K562 (cell line): ENCODE results near the gene KLKB1. TPM values are rescaled to one million over a fixed set of nuclear protein-coding genes. Genes with fewer than 3 reads are reported as not detected.

ENCODE experiments used
- ATAC-seq: fragments of 200-7000 bp; cut with Tn5 transposase; 3 replicates; pipeline ENCODE4 v1.9.1; 2020; ENCODE audit warnings: moderate library complexity
- BruUV-seq: library from RNA; stranded (reverse); fragments of 400-500 nt; replicated peaks from 2 replicates; lab custom pipeline; 2021; lab: Mats Ljungman, UMichigan
- CTCF ChIA-PET: fragments of 300-600 bp; formaldehyde crosslinking; extraction: SDS; loops from one replicate; lab custom pipeline; 2021; ENCODE audit warnings: low intra/inter-chr PET ratio; lab: Yijun Ruan, JAX
- POLR2A ChIA-PET: fragments of 300-600, 350-650 bp; sonication (Branson Sonifier 250); formaldehyde crosslinking; extraction: SDS; loops from one replicate; lab custom pipeline; 2021; ENCODE audit warnings: antibody characterized with exemption, inconsistent platforms; lab: Yijun Ruan, JAX
- DNase-seq, 4 experiments: peaks; one replicate each; pipeline versions ENCODE4 v3.0.0 to v3.0.0-alpha.2; 2011 to 2018; ENCODE audit warnings: low spot score in 3 of 4, mixed read lengths in 3 of 4; ENCODE audit errors: extremely low read depth in 1 of 4
- FAIRE-seq: peaks from 2 replicates; lab custom pipeline; 2011; peaks lifted over from hg19 to GRCh38; lab: Jason Lieb, UNC
- H2AFZ ChIP-seq: 2 replicates; pipeline ENCODE4 v1.6.0; 2011; ENCODE audit warnings: low read depth, low read length, control low read depth, inconsistent platforms
- H3K27ac ChIP-seq: fragments of 200-600 bp; 3 replicates; pipeline ENCODE4 v1.8.0; 2011; ENCODE audit warnings: low read depth, mild to moderate bottlenecking, control low read depth, inconsistent platforms, low read length, moderate library complexity, mixed read lengths; ENCODE audit errors: extremely low read depth
- H3K27me3 ChIP-seq, 2 experiments: fragments of 300-600 bp in 1 of 2; 2 replicates in 1 of 2; 3 replicates in 1 of 2; pipeline versions ENCODE4 v1.6.0 to v1.8.0; 2011; ENCODE audit warnings: inconsistent platforms in 2 of 2, low read length in 2 of 2, mild to moderate bottlenecking in 1 of 2, mixed read lengths in 1 of 2, moderate library complexity in 1 of 2; ENCODE audit not compliant: control insufficient read depth in 2 of 2, insufficient read depth in 2 of 2
- H3K36me3 ChIP-seq: fragments of 300-600 bp; 3 replicates; pipeline ENCODE4 v1.8.0; 2011; ENCODE audit warnings: mild to moderate bottlenecking, low read length, inconsistent platforms; ENCODE audit not compliant: control insufficient read depth, insufficient read depth
- H3K4me1 ChIP-seq, 2 experiments: fragments of 200-600 bp in 1 of 2; replicated peaks in 1 of 2; 2 replicates in 1 of 2; 3 replicates in 1 of 2; pipeline versions ENCODE4 v1.5.1 to v1.8.0; 2011; ENCODE audit warnings: inconsistent platforms in 2 of 2, low read length in 2 of 2, mild to moderate bottlenecking in 1 of 2, mixed read lengths in 1 of 2, moderate library complexity in 1 of 2; ENCODE audit not compliant: control insufficient read depth in 2 of 2, insufficient read depth in 2 of 2
- H3K4me2 ChIP-seq: 2 replicates; pipeline ENCODE4 v1.6.1; 2011; ENCODE audit warnings: low read length, control low read depth, inconsistent platforms, mixed read lengths; ENCODE audit not compliant: insufficient read depth
- H3K4me3 ChIP-seq: fragments of 200-600 bp; sonication (generic), shearing (Covaris generic); 2 replicates; pipeline ENCODE4 v1.5.1; 2016; ENCODE audit warnings: control low read depth, inconsistent platforms
- H3K79me2 ChIP-seq: fragments of 200-600 bp; 3 replicates; pipeline ENCODE4 v1.8.0; 2011; ENCODE audit warnings: low read length, inconsistent platforms; ENCODE audit not compliant: control insufficient read depth, insufficient read depth
- H3K9ac ChIP-seq, 2 experiments: 2 replicates each; pipeline versions ENCODE4 v1.6.0 to v1.6.1; 2011; ENCODE audit warnings: low read depth in 2 of 2, low read length in 2 of 2, control low read depth in 1 of 2, inconsistent platforms in 1 of 2, mild to moderate bottlenecking in 1 of 2, mixed read lengths in 1 of 2; ENCODE audit not compliant: insufficient read depth in 1 of 2
- H3K9me1 ChIP-seq: one replicate; pipeline ENCODE4 v1.6.0; 2011; ENCODE audit warnings: inconsistent platforms, mild to moderate bottlenecking, low read length, moderate library complexity; ENCODE audit not compliant: control insufficient read depth, insufficient read depth
- H3K9me3 ChIP-seq: replicated peaks from 2 replicates; pipeline ENCODE4 v1.5.1; 2011; ENCODE audit warnings: low read depth, low read length, inconsistent platforms; ENCODE audit not compliant: control insufficient read depth, insufficient read depth
- H4K20me1 ChIP-seq: replicated peaks from 2 replicates; pipeline ENCODE4 v1.6.1; 2011; ENCODE audit warnings: low read length, inconsistent platforms, mixed read lengths; ENCODE audit not compliant: control insufficient read depth, insufficient read depth
- FOXA3 ChIP-seq, 2 experiments: fragments of 450-650 bp in 1 of 2; sonication (generic) in 1 of 2; formaldehyde crosslinking; IDR thresholded peaks in 1 of 2; conservative IDR thresholded peaks in 1 of 2; 2 replicates each; pipeline versions ENCODE4 v1.4.0 to v1.8.0; 2020 to 2022; ENCODE audit warnings: mild to moderate bottlenecking in 2 of 2, missing genetic modification reagents in 1 of 2
- MYC ChIP-seq, 2 experiments: fragments of 250-450 bp in 1 of 2; sonication (Bioruptor Pico) in 1 of 2; IDR thresholded peaks; 2 replicates each; pipeline versions ENCODE4 v1.5.1 to v1.6.1; 2012 to 2021; ENCODE audit warnings: low read depth in 2 of 2, borderline replicate concordance in 1 of 2, improper control_type of control experiment in 1 of 2, low read length in 1 of 2, mild to moderate bottlenecking in 1 of 2, moderate library complexity in 1 of 2
- ZEB2 ChIP-seq: fragments of 450-650 bp; IDR thresholded peaks from 2 replicates; pipeline ENCODE4 v1.6.1; 2016
- ZKSCAN8 ChIP-seq: fragments of 200-800 bp; sonication (Bioruptor generic); IDR thresholded peaks from 2 replicates; pipeline ENCODE4 v1.6.1; 2016; ENCODE audit warnings: missing genetic modification characterization, missing compliant biosample characterization
- WGBS: fragments of 100-300 bp; shearing (Covaris generic); methylation state at CpG from one replicate; pipeline ENCODE4 v1.1.6; 2016; ENCODE audit warnings: low coverage, mixed read lengths; ENCODE audit not compliant: insufficient coverage; ENCODE audit errors: missing lambda C conversion rate; 5-methylcytosine and 5-hydroxymethylcytosine counted together
- in situ Hi-C: fragments of 300-500 bp; cut with MboI; formaldehyde crosslinking; loops from 4 replicates; pipeline ENCODE4 v1.15.0; 2018; ENCODE audit warnings: inconsistent platforms, mixed read lengths
- intact Hi-C: fragments of 100-400 bp; cut with micrococcal nuclease; formaldehyde crosslinking; loops from 2 replicates; pipeline ENCODE4 v1.14.2; 2022
- polyA plus RNA-seq, 8 experiments: library from polyadenylated mRNA; depleted of rRNA in 4 of 8; stranded (reverse) in 5 of 8; unstranded in 3 of 8; fragments of >200 nt; fragmentation: Nextera tagmentation in 2 of 8; fragmentation: Illumina TruSeq in 1 of 8; extraction: Ambion mirVana in 2 of 8; extraction: Trizol in 1 of 8; gene quantifications; 2 replicates each; pipeline versions ENCODE4 v1.2.1 to v1.2.3, GENCODE V29; 2011 to 2014; ENCODE audit warnings: inconsistent platforms in 1 of 8, missing spikeins in 1 of 8
- total RNA-seq, 7 experiments: library from RNA; depleted of rRNA in 6 of 7; stranded (reverse); fragments of >200 nt in 6 of 7; fragmentation: Illumina TruSeq in 2 of 7; extraction: Trizol in 2 of 7; gene quantifications; 2 replicates each; pipeline versions ENCODE4 v1.2.1 to v1.2.3, GENCODE V29; 2011 to 2021; ENCODE audit warnings: low replicate concordance in 1 of 7
- TF ChIP-seq, protein P1 (sequence below): fragments of 250-450 bp; sonication (Bioruptor Pico); IDR thresholded peaks from 2 replicates; pipeline ENCODE4 v1.5.0; 2021
- TF ChIP-seq, protein P2 (sequence below): fragments of 450-650 bp; IDR thresholded peaks from 2 replicates; pipeline ENCODE4 v1.6.1; 2016

The KLKB1 gene
- total and polyA plus RNA-seq, 9 of the 15 experiments (the other 6 are each of a cell fraction or from before 2014, with no cell fraction given), result 0.27 TPM; not detected in 8

DNA sequence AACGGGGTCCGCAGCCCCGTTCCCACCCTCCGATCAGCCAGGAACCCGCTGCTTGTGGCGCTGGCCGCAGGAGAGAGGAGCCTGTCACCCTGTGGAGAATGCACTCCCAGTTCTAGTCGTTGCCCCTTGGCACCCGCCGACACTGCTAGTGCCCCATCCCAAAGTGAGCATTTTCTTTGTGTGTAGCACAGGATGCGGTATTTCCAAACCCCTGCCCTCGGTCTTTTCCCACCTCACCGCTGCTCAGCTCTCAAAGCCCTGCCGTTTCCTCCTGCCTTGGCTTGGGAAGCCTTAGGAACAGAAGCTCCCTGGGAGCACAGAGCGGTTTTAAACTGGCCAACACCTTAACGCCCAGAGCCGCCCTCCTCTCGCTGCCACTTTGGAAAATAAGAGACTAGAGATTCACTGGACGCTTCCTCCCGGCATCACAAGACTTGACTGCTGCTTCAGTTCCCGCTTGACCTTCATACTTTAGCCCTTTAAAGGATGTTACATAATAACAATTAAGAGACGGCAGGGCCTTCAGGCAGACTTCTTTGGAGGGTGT is 35.2 kb upstream of the KLKB1 start (continued):
- TF ChIP-seq, protein P1, sequence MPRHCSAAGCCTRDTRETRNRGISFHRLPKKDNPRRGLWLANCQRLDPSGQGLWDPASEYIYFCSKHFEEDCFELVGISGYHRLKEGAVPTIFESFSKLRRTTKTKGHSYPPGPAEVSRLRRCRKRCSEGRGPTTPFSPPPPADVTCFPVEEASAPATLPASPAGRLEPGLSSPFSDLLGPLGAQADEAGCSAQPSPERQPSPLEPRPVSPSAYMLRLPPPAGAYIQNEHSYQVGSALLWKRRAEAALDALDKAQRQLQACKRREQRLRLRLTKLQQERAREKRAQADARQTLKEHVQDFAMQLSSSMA (CRISPR knock-in tag), result no peak
- no peak for TF ChIP-seq ZEB2
- TF ChIP-seq MYC (IDR thresholded peaks at IDR 0.05; ENCODE audit: low read depth, low read length), result no peak
- TF ChIP-seq MYC (CRISPR knock-in tag; IDR thresholded peaks at IDR 0.05; ENCODE audit: borderline replicate concordance, low read depth), result 0 out of 2 replicates have a peak, but pooled peaks have one; percentile 31
- no peak for TF ChIP-seq ZKSCAN8

DNA sequence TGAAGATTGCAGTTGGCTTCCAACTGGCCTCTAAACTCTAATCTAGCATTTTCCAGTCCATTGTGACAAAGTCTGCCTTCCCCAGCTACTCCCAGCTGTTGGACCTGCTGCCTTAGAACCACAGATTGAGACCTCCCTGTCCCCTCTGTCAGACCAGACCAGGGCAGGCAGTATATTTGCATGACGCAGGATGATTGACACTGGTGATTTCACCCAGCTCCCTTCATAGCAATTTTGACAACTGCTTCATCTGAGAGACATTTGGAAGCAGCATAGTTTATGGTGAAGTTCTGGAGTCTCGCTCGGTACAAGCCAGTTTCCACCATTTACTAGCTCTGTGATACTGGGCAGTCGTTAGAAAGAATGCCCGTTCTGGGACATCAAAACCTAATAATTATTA is 33.5 kb upstream of the KLKB1 start:
- Histone ChIP-seq H3K9ac (no peak overlapping the region), H3K27me3 (no peaks in the 10 kb centered on the region), H3K9me1 (no peaks in the 10 kb centered on the region), H3K79me2 (peaks cover 23% of the 10 kb centered on the region), H3K27ac (no peak overlapping the region), H3K4me2 (0 out of 2 replicates have a peak overlapping the region, but pooled peaks have one; percentile 9), H4K20me1 (no peaks in the 10 kb centered on the region), H3K9me3 (no peaks in the 10 kb centered on the region), H3K4me1 (peaks cover 13 to 16% of the 10 kb centered on the region in 2 experiments), H2AFZ (no peak overlapping the region), H3K4me3 (no peak overlapping the region), H3K36me3 (no peaks in the 10 kb centered on the region)
- intact Hi-C loops, result no loop called here
- no TSS peak for BruUV-seq
- ATAC-seq (no peak), DNase-seq (no peak), FAIRE-seq (no peak)
- WGBS, result 94% methylated on average over 5 of the region's 5 CpGs
- CTCF ChIA-PET, result no interaction called here
- POLR2A ChIA-PET, result interaction anchor here (0.6 kb wide), 1 partner anchor 372 kb away, joined by 3 read pairs; no protein-coding TSS in a partner anchor
- TF ChIP-seq, protein P2, sequence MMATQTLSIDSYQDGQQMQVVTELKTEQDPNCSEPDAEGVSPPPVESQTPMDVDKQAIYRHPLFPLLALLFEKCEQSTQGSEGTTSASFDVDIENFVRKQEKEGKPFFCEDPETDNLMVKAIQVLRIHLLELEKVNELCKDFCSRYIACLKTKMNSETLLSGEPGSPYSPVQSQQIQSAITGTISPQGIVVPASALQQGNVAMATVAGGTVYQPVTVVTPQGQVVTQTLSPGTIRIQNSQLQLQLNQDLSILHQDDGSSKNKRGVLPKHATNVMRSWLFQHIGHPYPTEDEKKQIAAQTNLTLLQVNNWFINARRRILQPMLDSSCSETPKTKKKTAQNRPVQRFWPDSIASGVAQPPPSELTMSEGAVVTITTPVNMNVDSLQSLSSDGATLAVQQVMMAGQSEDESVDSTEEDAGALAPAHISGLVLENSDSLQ, result peak; percentile 82
- no peak for TF ChIP-seq FOXA3 (CRISPR knock-in tag; conservative IDR thresholded peaks at IDR 0.05 in 1 of 2, IDR thresholded peaks at IDR 0.05 in 1 of 2)
- in situ Hi-C loops, result no loop called here
